IgD-negative memory B cell (primary cell): Measurements from ENCODE around the gene TBC1D23. TPM values are rescaled to one million over a fixed set of nuclear protein-coding genes. Genes with fewer than 3 reads are reported as not detected.
"Not testable (repeated sequence)": the region's sequence is repeated elsewhere in the genome, so short reads cannot be mapped to it uniquely, and the experiment has no call there.

Experiments used
- H3K27ac Mint-ChIP-seq, 3 donors: one replicate each; pipeline ENCODE4 v1.8.0; 2020 to 2022; ENCODE audit warnings: mild to moderate bottlenecking in 3 of 3, mixed read lengths in 3 of 3, moderate library complexity in 1 of 3
- H3K27me3 Mint-ChIP-seq: one replicate; pipeline ENCODE4 v1.8.0; 2021; ENCODE audit warnings: mixed read lengths
- H3K36me3 Mint-ChIP-seq: one replicate; pipeline ENCODE4 v1.8.0; 2020; ENCODE audit warnings: mild to moderate bottlenecking, mixed read lengths
- H3K4me1 Mint-ChIP-seq, 3 donors: one replicate each; pipeline ENCODE4 v1.8.0; 2020 to 2022; ENCODE audit warnings: mixed read lengths in 3 of 3, mild to moderate bottlenecking in 1 of 3
- H3K4me3 Mint-ChIP-seq, 4 donors: one replicate each; pipeline ENCODE4 v1.8.0; 2020 to 2022; ENCODE audit warnings: mild to moderate bottlenecking in 4 of 4, mixed read lengths in 4 of 4, moderate library complexity in 3 of 4
- H3K9me3 Mint-ChIP-seq, 3 donors: one replicate each; pipeline ENCODE4 v1.8.0; 2020 to 2021; ENCODE audit warnings: mixed read lengths in 3 of 3, mild to moderate bottlenecking in 1 of 3
- polyA plus RNA-seq: library from polyadenylated mRNA; unstranded; fragments of 300-500 nt; fragmentation: Illumina TruSeq; gene quantifications from one replicate; pipeline ENCODE4 v1.2.3, GENCODE V29; 2021

Gene TBC1D23
- polyA plus RNA-seq, 1 donor from 2014 or later: 17.2 TPM

- H3K4me1 Mint-ChIP-seq: peaks cover 29 to 45% (median 36%) of the 10 kb centered on the region in 3 donors
- H3K4me3 Mint-ChIP-seq: no peak overlapping the region
- no peaks in the 10 kb centered on the region for H3K27me3 Mint-ChIP-seq
- no peaks in the 10 kb centered on the region for H3K36me3 Mint-ChIP-seq
- H3K27ac Mint-ChIP-seq: no peak overlapping the region
- H3K9me3 Mint-ChIP-seq: no peaks in the 10 kb centered on the region
Observed at GRCh38 chr3:100266531-100266930, 5.7 kb downstream of the TBC1D23 start.

GRCh38 chr3:100268156-100268555 is 7.4 kb downstream of the TBC1D23 start:
- H3K4me1 Mint-ChIP-seq: peaks cover 19 to 43% (median 31%) of the 10 kb centered on the region in 3 donors

GRCh38 chr3:100269001-100269400 is 8.2 kb downstream of the TBC1D23 start:
- no peak overlapping the region for H3K4me3 Mint-ChIP-seq
- peaks cover 19 to 41% (median 28%) of the 10 kb centered on the region in 3 donors for H3K4me1 Mint-ChIP-seq
- no peak overlapping the region for H3K27ac Mint-ChIP-seq
- H3K36me3 Mint-ChIP-seq: no peaks in the 10 kb centered on the region
- no peaks in the 10 kb centered on the region for H3K27me3 Mint-ChIP-seq
- no peaks in the 10 kb centered on the region for H3K9me3 Mint-ChIP-seq

More at GRCh38 chr3:100268156-100268555, 7.4 kb downstream of the TBC1D23 start:
- Mint-ChIP-seq H3K27ac (no peak overlapping the region), H3K4me3 (peak overlapping the region in 1 of 4 donors; percentile 17), H3K36me3 (no peaks in the 10 kb centered on the region), H3K9me3 (no peaks in the 10 kb centered on the region), H3K27me3 (no peaks in the 10 kb centered on the region)

GRCh38 chr3:100269410-100270214 is 8.8 kb downstream of the TBC1D23 start:
- H3K27me3 Mint-ChIP-seq: no peaks in the 10 kb centered on the region
- H3K9me3 Mint-ChIP-seq: no peaks in the 10 kb centered on the region
- no peak overlapping the region for H3K4me3 Mint-ChIP-seq
- no peaks in the 10 kb centered on the region for H3K36me3 Mint-ChIP-seq
- H3K27ac Mint-ChIP-seq: no peak overlapping the region
- H3K4me1 Mint-ChIP-seq: peaks cover 17 to 35% (median 29%) of the 10 kb centered on the region in 3 donors

GRCh38 chr3:100270215-100270583 is 9.4 kb downstream of the TBC1D23 start:
- peaks cover 15 to 30% (median 29%) of the 10 kb centered on the region in 3 donors for H3K4me1 Mint-ChIP-seq
- H3K27ac Mint-ChIP-seq: no peak overlapping the region
- no peaks in the 10 kb centered on the region for H3K36me3 Mint-ChIP-seq
- H3K27me3 Mint-ChIP-seq: no peaks in the 10 kb centered on the region
- H3K4me3 Mint-ChIP-seq: no peak overlapping the region
- H3K9me3 Mint-ChIP-seq: no peaks in the 10 kb centered on the region

- no peaks in the 10 kb centered on the region for H3K27me3 Mint-ChIP-seq
- H3K36me3 Mint-ChIP-seq: no peaks in the 10 kb centered on the region
- H3K4me3 Mint-ChIP-seq: no peak overlapping the region
- H3K4me1 Mint-ChIP-seq: peaks cover 16 to 34% (median 29%) of the 10 kb centered on the region in 3 donors
- H3K9me3 Mint-ChIP-seq: no peaks in the 10 kb centered on the region
- H3K27ac Mint-ChIP-seq: peak overlapping the region in 1 of 3 donors; percentile 7
Observed at GRCh38 chr3:100271522-100271921, 10.7 kb downstream of the TBC1D23 start.

GRCh38 chr3:100272797-100273611 is 12.2 kb downstream of the TBC1D23 start:
- peak overlapping the region in 1 of 3 donors; percentile 30 for H3K27ac Mint-ChIP-seq
- H3K4me3 Mint-ChIP-seq, H3K27me3 Mint-ChIP-seq, H3K9me3 Mint-ChIP-seq, H3K36me3 Mint-ChIP-seq: not testable (repeated sequence)
- H3K4me1 Mint-ChIP-seq: peaks cover 14 to 41% (median 32%) of the 10 kb centered on the region in 3 donors

- H3K4me1 Mint-ChIP-seq: peaks cover 14 to 37% (median 32%) of the 10 kb centered on the region in 3 donors
- H3K36me3 Mint-ChIP-seq: no peaks in the 10 kb centered on the region
- no peaks in the 10 kb centered on the region for H3K9me3 Mint-ChIP-seq
- H3K4me3 Mint-ChIP-seq: no peak overlapping the region
- no peaks in the 10 kb centered on the region for H3K27me3 Mint-ChIP-seq
- no peak overlapping the region for H3K27ac Mint-ChIP-seq
Observed at GRCh38 chr3:100274361-100274760, 13.6 kb downstream of the TBC1D23 start.

- no peaks in the 10 kb centered on the region for H3K9me3 Mint-ChIP-seq
- H3K27ac Mint-ChIP-seq: no peak overlapping the region
- peaks cover 9 to 16% (median 16%) of the 10 kb centered on the region in 3 donors for H3K4me1 Mint-ChIP-seq
- no peaks in the 10 kb centered on the region for H3K27me3 Mint-ChIP-seq
- H3K4me3 Mint-ChIP-seq: no peak overlapping the region
- H3K36me3 Mint-ChIP-seq: no peaks in the 10 kb centered on the region
Observed at GRCh38 chr3:100277255-100277800, 16.5 kb downstream of the TBC1D23 start.

- Mint-ChIP-seq H3K4me1 (peaks cover 4 to 12% (median 11%) of the 10 kb centered on the region in 3 donors), H3K27me3 (no peaks in the 10 kb centered on the region), H3K36me3 (no peaks in the 10 kb centered on the region), H3K4me3 (no peak overlapping the region), H3K27ac (no peak overlapping the region), H3K9me3 (no peaks in the 10 kb centered on the region)
Observed at GRCh38 chr3:100278910-100279309, 18.1 kb downstream of the TBC1D23 start.

GRCh38 chr3:100288288-100288894 is 27.6 kb downstream of the TBC1D23 start:
- Mint-ChIP-seq H3K4me3 (no peak overlapping the region), H3K9me3 (no peaks in the 10 kb centered on the region), H3K27me3 (no peaks in the 10 kb centered on the region), H3K4me1 (peaks cover 0 to 5% (median 4%) of the 10 kb centered on the region in 3 donors), H3K27ac (no peak overlapping the region), H3K36me3 (peaks cover 8% of the 10 kb centered on the region)

- Mint-ChIP-seq H3K4me1 (peaks cover 0 to 5% (median 3%) of the 10 kb centered on the region in 3 donors), H3K36me3 (peaks cover 7% of the 10 kb centered on the region), H3K27ac (no peak overlapping the region), H3K9me3 (no peaks in the 10 kb centered on the region), H3K4me3 (no peak overlapping the region), H3K27me3 (no peaks in the 10 kb centered on the region)
Observed at GRCh38 chr3:100289339-100289738, 28.5 kb downstream of the TBC1D23 start.

GRCh38 chr3:100295089-100295488 is 34.3 kb downstream of the TBC1D23 start:
- no peak overlapping the region for H3K27ac Mint-ChIP-seq
- no peak overlapping the region for H3K4me3 Mint-ChIP-seq
- H3K27me3 Mint-ChIP-seq: no peaks in the 10 kb centered on the region
- H3K4me1 Mint-ChIP-seq: no peaks in the 10 kb centered on the region
- peaks cover 2% of the 10 kb centered on the region for H3K36me3 Mint-ChIP-seq
- no peaks in the 10 kb centered on the region for H3K9me3 Mint-ChIP-seq

- no peaks in the 10 kb centered on the region for H3K4me1 Mint-ChIP-seq
- peaks cover 5% of the 10 kb centered on the region for H3K36me3 Mint-ChIP-seq
- H3K27me3 Mint-ChIP-seq: no peaks in the 10 kb centered on the region
- no peak overlapping the region for H3K27ac Mint-ChIP-seq
- no peak overlapping the region for H3K4me3 Mint-ChIP-seq
- no peaks in the 10 kb centered on the region for H3K9me3 Mint-ChIP-seq
Observed at GRCh38 chr3:100297784-100298183, 37.0 kb downstream of the TBC1D23 start.

GRCh38 chr3:100299016-100299415 is 38.2 kb downstream of the TBC1D23 start:
- Mint-ChIP-seq H3K4me1 (no peaks in the 10 kb centered on the region), H3K9me3 (no peaks in the 10 kb centered on the region), H3K27me3 (no peaks in the 10 kb centered on the region), H3K36me3 (peaks cover 6% of the 10 kb centered on the region), H3K4me3 (no peak overlapping the region), H3K27ac (no peak overlapping the region)
